ENCODE results near the gene PAX3. TPM values are rescaled to one million over a fixed set of nuclear protein-coding genes. Genes with fewer than 3 reads are reported as not detected.

The PAX3 gene
- polyA plus RNA-seq, 3 donors, result not detected

- Mint-ChIP-seq H3K4me1 (no peaks in the 10 kb centered on the region), H3K27ac (no peak overlapping the region), H3K27me3 (ENCODE audit: low read depth in 3 of 3) (no peaks in the 10 kb centered on the region), H3K9me3 (peaks cover 0 to 5% (median 0%) of the 10 kb centered on the region in 7 donors), H3K36me3 (no peaks in the 10 kb centered on the region), H3K4me3 (no peak overlapping the region)
- no peak overlapping the region for H3K4me3 ChIP-seq (replicated peaks in 1 of 3; ENCODE audit: low read depth in 2 of 3, low read length in 3 of 3)
- H3K4me2 ChIP-seq (replicated peaks; ENCODE audit: extremely low read depth, low read length, poor library complexity, severe bottlenecking), result no peak overlapping the region
- H2AFZ ChIP-seq (ENCODE audit: insufficient read depth, low read depth, low read length, poor library complexity, severe bottlenecking), result no peak overlapping the region
- H3K79me2 ChIP-seq (ENCODE audit: insufficient read depth, low read length), result no peaks in the 10 kb centered on the region
- H3K27me3 ChIP-seq (ENCODE audit: control insufficient read depth in 2 of 2, insufficient read depth in 2 of 2, low read length in 2 of 2), result no peaks in the 10 kb centered on the region
- no peak for TF ChIP-seq CTCF (IDR thresholded peaks at IDR 0.05)
- no peak for DNase-seq
- no CpG with 5 or more reads among the region's 1 CpG for WGBS (ENCODE audit: insufficient coverage)
- H3K9ac ChIP-seq (ENCODE audit: insufficient read depth, low read length, poor library complexity, severe bottlenecking), result no peak overlapping the region
- H3K9me3 ChIP-seq (replicated peaks in 1 of 2; ENCODE audit: control insufficient read depth in 1 of 2, insufficient read depth in 1 of 2, low read length in 2 of 2), result no peaks in the 10 kb centered on the region
- H3K4me1 ChIP-seq (ENCODE audit: control insufficient read depth in 1 of 2, insufficient read depth in 2 of 2, low read length in 2 of 2), result no peaks in the 10 kb centered on the region
- no peaks in the 10 kb centered on the region for H3K36me3 ChIP-seq (replicated peaks in 1 of 2; ENCODE audit: control insufficient read depth in 1 of 2, insufficient read depth in 2 of 2, low read length in 2 of 2)
- intact Hi-C loops (cut with micrococcal nuclease), result no loop called here
- H4K20me1 ChIP-seq (ENCODE audit: insufficient read depth, low read length), result no peaks in the 10 kb centered on the region
- H3K27ac ChIP-seq (ENCODE audit: low read depth in 1 of 2, low read length in 2 of 2), result no peak overlapping the region
These were observed 118.2 kb downstream of the PAX3 start for GRCh38 chr2:222180619-222181018.

- Histone ChIP-seq H3K27me3 (ENCODE audit: control insufficient read depth in 2 of 2, insufficient read depth in 2 of 2, low read length in 2 of 2) (no peaks in the 10 kb centered on the region), H3K79me2 (ENCODE audit: insufficient read depth, low read length) (no peaks in the 10 kb centered on the region), H3K9ac (ENCODE audit: insufficient read depth, low read length, poor library complexity, severe bottlenecking) (no peak overlapping the region), H3K4me2 (replicated peaks; ENCODE audit: extremely low read depth, low read length, poor library complexity, severe bottlenecking) (no peak overlapping the region), H3K36me3 (replicated peaks in 1 of 2; ENCODE audit: control insufficient read depth in 1 of 2, insufficient read depth in 2 of 2, low read length in 2 of 2) (no peaks in the 10 kb centered on the region), H3K4me3 (replicated peaks in 1 of 3; ENCODE audit: low read depth in 2 of 3, low read length in 3 of 3) (no peak overlapping the region), H3K4me1 (ENCODE audit: control insufficient read depth in 1 of 2, insufficient read depth in 2 of 2, low read length in 2 of 2) (no peaks in the 10 kb centered on the region), H3K9me3 (replicated peaks in 1 of 2; ENCODE audit: control insufficient read depth in 1 of 2, insufficient read depth in 1 of 2, low read length in 2 of 2) (no peaks in the 10 kb centered on the region), H3K27ac (ENCODE audit: low read depth in 1 of 2, low read length in 2 of 2) (no peak overlapping the region), H2AFZ (ENCODE audit: insufficient read depth, low read depth, low read length, poor library complexity, severe bottlenecking) (no peak overlapping the region), H4K20me1 (ENCODE audit: insufficient read depth, low read length) (no peaks in the 10 kb centered on the region)
- no peak overlapping the region for H3K27ac Mint-ChIP-seq
- H3K4me1 Mint-ChIP-seq, result no peaks in the 10 kb centered on the region
- no peak overlapping the region for H3K4me3 Mint-ChIP-seq
- no peak for TF ChIP-seq CTCF (IDR thresholded peaks at IDR 0.05)
- H3K27me3 Mint-ChIP-seq (ENCODE audit: low read depth in 3 of 3), result peaks cover 0 to under 1% (median 0%) of the 10 kb centered on the region in 3 donors
- H3K9me3 Mint-ChIP-seq, result peaks cover 0 to 5% (median 1%) of the 10 kb centered on the region in 7 donors
- H3K36me3 Mint-ChIP-seq, result no peaks in the 10 kb centered on the region
- DNase-seq, result no peak
- intact Hi-C loops (cut with micrococcal nuclease), result no loop called here
These were observed 119.2 kb downstream of the PAX3 start for GRCh38 chr2:222179592-222179991.

Data from CD14-positive monocyte (primary cell).